Measurements from ENCODE around the gene KCNN3. TPM values are rescaled to one million over a fixed set of nuclear protein-coding genes. Genes with fewer than 3 reads are reported as not detected.

The KCNN3 gene
- total RNA-seq, 4 donors from 2014 or later: 5.0 to 30.0 (median 20.8) TPM

GRCh38 chr1:154813846-154814505 is 56.1 kb downstream of the KCNN3 start:
- H3K27ac ChIP-seq: peak overlapping the region in 2 of 4 donors; percentile 40 to 49

GRCh38 chr1:154813300-154813816 is 56.7 kb downstream of the KCNN3 start:
- no peak overlapping the region for H3K4me3 ChIP-seq
- peak in 1 of 2 donors; percentile 45 for DNase-seq
- H3K36me3 ChIP-seq: no peaks in the 10 kb centered on the region
- no peaks in the 10 kb centered on the region for H3K9me3 ChIP-seq
- ATAC-seq: no peak
- intact Hi-C loops (cut with DNase I; ENCODE audit: low total_unique reads) (no loop called here), in situ Hi-C loops (cut with MboI; ENCODE audit: low sequenced_read_pairs in 4 of 4) (no loop called here)
- H3K4me1 ChIP-seq: peaks cover 27 to 31% of the 10 kb centered on the region in 2 donors
- H3K27me3 ChIP-seq: no peaks in the 10 kb centered on the region
- peak overlapping the region in 2 of 4 donors; percentile 40 to 49 for H3K27ac ChIP-seq
- TF ChIP-seq CTCF (IDR thresholded peaks at IDR 0.05 in 4 of 5, conservative IDR thresholded peaks at IDR 0.05 in 1 of 5) (no peak), POLR2A (IDR thresholded peaks at IDR 0.05) (no peak)

More at GRCh38 chr1:154813846-154814505, 56.1 kb downstream of the KCNN3 start:
- H3K27me3 ChIP-seq: no peaks in the 10 kb centered on the region
- no peaks in the 10 kb centered on the region for H3K9me3 ChIP-seq
- no peaks in the 10 kb centered on the region for H3K36me3 ChIP-seq
- DNase-seq (no peak), ATAC-seq (no peak)
- intact Hi-C loops (cut with DNase I; ENCODE audit: low total_unique reads): no loop called here
- TF ChIP-seq POLR2A (IDR thresholded peaks at IDR 0.05) (no peak), CTCF (IDR thresholded peaks at IDR 0.05 in 4 of 5, conservative IDR thresholded peaks at IDR 0.05 in 1 of 5) (no peak)
- peaks cover 22 to 25% of the 10 kb centered on the region in 2 donors for H3K4me1 ChIP-seq
- H3K4me3 ChIP-seq: no peak overlapping the region
- in situ Hi-C loops (cut with MboI; ENCODE audit: low sequenced_read_pairs in 4 of 4): no loop called here

- in situ Hi-C loops (cut with MboI; ENCODE audit: low sequenced_read_pairs in 4 of 4): no loop called here
- Histone ChIP-seq H3K9me3 (no peaks in the 10 kb centered on the region), H3K36me3 (no peaks in the 10 kb centered on the region), H3K27me3 (no peaks in the 10 kb centered on the region), H3K4me3 (no peak overlapping the region), H3K27ac (peak overlapping the region in 1 of 4 donors; percentile 40), H3K4me1 (peaks cover 31 to 36% of the 10 kb centered on the region in 2 donors)
- DNase-seq: no peak
- intact Hi-C loops (cut with DNase I; ENCODE audit: low total_unique reads): no loop called here
- ATAC-seq: no peak
- TF ChIP-seq POLR2A (IDR thresholded peaks at IDR 0.05) (no peak), CTCF (IDR thresholded peaks at IDR 0.05 in 4 of 5, conservative IDR thresholded peaks at IDR 0.05 in 1 of 5) (no peak)
Measured at GRCh38 chr1:154812877-154813276, 57.2 kb downstream of the KCNN3 start.

- DNase-seq (no peak), ATAC-seq (no peak)
- H3K4me1 ChIP-seq: peaks cover 45 to 51% of the 10 kb centered on the region in 2 donors
- TF ChIP-seq POLR2A (IDR thresholded peaks at IDR 0.05): no peak
- TF ChIP-seq CTCF (IDR thresholded peaks at IDR 0.05 in 4 of 5, conservative IDR thresholded peaks at IDR 0.05 in 1 of 5): no peak
- H3K36me3 ChIP-seq: no peaks in the 10 kb centered on the region
- H3K27ac ChIP-seq: peak overlapping the region; percentile 81 to 92 (median 85)
- H3K4me3 ChIP-seq: no peak overlapping the region
- intact Hi-C loops (cut with DNase I; ENCODE audit: low total_unique reads): no loop called here
- H3K27me3 ChIP-seq: no peaks in the 10 kb centered on the region
- no peaks in the 10 kb centered on the region for H3K9me3 ChIP-seq
- in situ Hi-C loops (cut with MboI; ENCODE audit: low sequenced_read_pairs in 4 of 4): no loop called here
Measured at GRCh38 chr1:154810571-154810970, 59.5 kb downstream of the KCNN3 start.
